Trophoblast cell (in vitro differentiated cells and primary cell): ENCODE data around the gene STX10.
A peak's percentile ranks its signal among the peaks of the same experiment; 100 is the strongest.
"Not testable (repeated sequence)": the region's sequence is repeated elsewhere in the genome, so short reads cannot be mapped to it uniquely, and the experiment has no call there.

Experiments used
- DNase-seq, 2 donors: peaks; one replicate each; pipeline ENCODE4 v3.0.0-alpha.2; 2016
- H2AFZ ChIP-seq: 2 replicates; pipeline ENCODE4 v1.6.1; 2013; ENCODE audit warnings: low read length, moderate library complexity, mild to moderate bottlenecking; ENCODE audit not compliant: insufficient read depth, poor library complexity
- H2AK5ac ChIP-seq: 2 replicates; pipeline ENCODE4 v1.6.1; 2013; ENCODE audit warnings: mild to moderate bottlenecking, low read length
- H2BK120ac ChIP-seq: 2 replicates; pipeline ENCODE4 v1.6.1; 2013; ENCODE audit warnings: low read length, mild to moderate bottlenecking, moderate library complexity; ENCODE audit not compliant: insufficient read depth, poor library complexity
- H2BK12ac ChIP-seq: 2 replicates; pipeline ENCODE4 v1.6.1; 2013; ENCODE audit warnings: mild to moderate bottlenecking, low read length, moderate library complexity
- H2BK5ac ChIP-seq: 2 replicates; pipeline ENCODE4 v1.6.1; 2013; ENCODE audit warnings: low read length, low read depth, moderate library complexity, mild to moderate bottlenecking; ENCODE audit not compliant: poor library complexity
- H3K14ac ChIP-seq: 2 replicates; pipeline ENCODE4 v1.6.1; 2013; ENCODE audit warnings: mild to moderate bottlenecking, low read length
- H3K18ac ChIP-seq: 2 replicates; pipeline ENCODE4 v1.6.1; 2013; ENCODE audit warnings: mild to moderate bottlenecking, low read length
- H3K23ac ChIP-seq: 2 replicates; pipeline ENCODE4 v1.6.1; 2013; ENCODE audit warnings: low read length
- H3K27ac ChIP-seq: 2 replicates; pipeline ENCODE4 v1.5.1; 2013; ENCODE audit warnings: low read depth, mild to moderate bottlenecking, inconsistent platforms, low read length, moderate library complexity
- H3K27me3 ChIP-seq: 2 replicates; pipeline ENCODE4 v1.6.1; 2013; ENCODE audit warnings: inconsistent platforms, mild to moderate bottlenecking, low read length, moderate library complexity; ENCODE audit not compliant: insufficient read depth
- H3K36me3 ChIP-seq, 2 experiments: 1 replicate in 1 of 2; 2 replicates in 1 of 2; pipeline ENCODE4 v1.6.1; 2013; ENCODE audit warnings: low read length in 2 of 2, mild to moderate bottlenecking in 2 of 2, moderate library complexity in 1 of 2; ENCODE audit not compliant: insufficient read depth in 2 of 2, control insufficient read depth in 1 of 2
- H3K4ac ChIP-seq: 2 replicates; pipeline ENCODE4 v1.6.1; 2013; ENCODE audit warnings: low read depth, mild to moderate bottlenecking, low read length, moderate library complexity
- H3K4me1 ChIP-seq, 2 experiments: 1 replicate in 1 of 2; 2 replicates in 1 of 2; pipeline ENCODE4 v1.6.1; 2013; ENCODE audit warnings: low read length in 2 of 2, mild to moderate bottlenecking in 2 of 2, moderate library complexity in 1 of 2; ENCODE audit not compliant: insufficient read depth in 2 of 2, control insufficient read depth in 1 of 2
- H3K4me2 ChIP-seq: 2 replicates; pipeline ENCODE4 v1.6.1; 2013; ENCODE audit warnings: inconsistent platforms, mild to moderate bottlenecking, low read length, moderate library complexity
- H3K4me3 ChIP-seq: 2 replicates; pipeline ENCODE4 v1.5.1; 2013; ENCODE audit warnings: mild to moderate bottlenecking, low read depth, low read length, inconsistent platforms
- H3K79me1 ChIP-seq: one replicate; pipeline ENCODE4 v1.6.1; 2013; ENCODE audit warnings: low read length
- H3K79me2 ChIP-seq: 2 replicates; pipeline ENCODE4 v1.6.1; 2013; ENCODE audit warnings: low read length, mild to moderate bottlenecking; ENCODE audit not compliant: control insufficient read depth, insufficient read depth, poor library complexity
- H3K9ac ChIP-seq: 2 replicates; pipeline ENCODE4 v1.6.1; 2013; ENCODE audit warnings: mild to moderate bottlenecking, low read length
- H3K9me3 ChIP-seq: 2 replicates; pipeline ENCODE4 v1.6.1; 2013; ENCODE audit warnings: low read depth, mild to moderate bottlenecking, control low read depth, inconsistent platforms, low read length; ENCODE audit not compliant: insufficient read depth
- H4K12ac ChIP-seq: 2 replicates; pipeline ENCODE4 v1.6.1; 2013; ENCODE audit warnings: low read depth, mild to moderate bottlenecking, low read length, moderate library complexity
- H4K8ac ChIP-seq: 2 replicates; pipeline ENCODE4 v1.6.1; 2013; ENCODE audit warnings: low read depth, mild to moderate bottlenecking, low read length, moderate library complexity
- H4K91ac ChIP-seq: one replicate; pipeline ENCODE4 v1.6.1; 2013; ENCODE audit warnings: low read depth, mild to moderate bottlenecking, low read length, moderate library complexity
- WGBS: extraction: QIAGEN DNeasy Blood & Tissue Kit; methylation state at CpG from one replicate; pipeline ENCODE4 v1.1.7; 2013; ENCODE audit warnings: missing lambda C conversion rate; ENCODE audit not compliant: insufficient read length, insufficient coverage; ENCODE audit errors: extremely low coverage; 5-methylcytosine and 5-hydroxymethylcytosine counted together

Gene STX10

GRCh38 chr19:13149628-13150186 is 468 bp downstream of the STX10 start:
- peak overlapping the region; percentile 80 for H4K8ac ChIP-seq
- no peak overlapping the region for H2BK12ac ChIP-seq
- DNase-seq: peak in 1 of 2 donors; percentile 48

GRCh38 chr19:13149173-13149627 is 975 bp downstream of the STX10 start:
- Histone ChIP-seq H3K4me3 (peak overlapping the region; percentile 86), H3K4me2 (peak overlapping the region; percentile 71), H3K36me3 (peaks cover 10 to 18% of the 10 kb centered on the region in 2 experiments), H4K91ac (peak overlapping the region; percentile 69), H2AFZ (peak overlapping the region; percentile 34), H3K79me1 (peaks cover 40% of the 10 kb centered on the region), H3K79me2 (peaks cover 39% of the 10 kb centered on the region), H3K14ac (peak overlapping the region; percentile 58), H4K8ac (peak overlapping the region; percentile 80)
- no CpG with 5 or more reads among the region's 17 CpGs for WGBS
- not testable (repeated sequence) for H2AK5ac ChIP-seq, H3K23ac ChIP-seq, H2BK12ac ChIP-seq, H3K27ac ChIP-seq, H3K27me3 ChIP-seq, H2BK5ac ChIP-seq, DNase-seq, H3K9me3 ChIP-seq, H3K18ac ChIP-seq, H2BK120ac ChIP-seq, H4K12ac ChIP-seq, H3K4me1 ChIP-seq, H3K4ac ChIP-seq, H3K9ac ChIP-seq

More at GRCh38 chr19:13149628-13150186, 468 bp downstream of the STX10 start:
- peak overlapping the region; percentile 58 for H3K14ac ChIP-seq
- H3K18ac ChIP-seq: peak overlapping the region; percentile 61
- peak overlapping the region; percentile 86 for H3K4me3 ChIP-seq
- H3K4ac ChIP-seq: peak overlapping the region; percentile 41
- peak overlapping the region; percentile 59 for H4K12ac ChIP-seq
- peak overlapping the region; percentile 2 for H2BK5ac ChIP-seq
- H3K27ac ChIP-seq: no peak overlapping the region
- H2AK5ac ChIP-seq: no peak overlapping the region
- H3K9ac ChIP-seq: peak overlapping the region; percentile 70
- peak overlapping the region; percentile 69 for H4K91ac ChIP-seq
- H2BK120ac ChIP-seq: peak overlapping the region; percentile 47
- peaks cover 42% of the 10 kb centered on the region for H3K79me2 ChIP-seq
- H3K4me2 ChIP-seq: peak overlapping the region; percentile 71
- no peak overlapping the region for H3K23ac ChIP-seq
- H3K4me1 ChIP-seq: peaks cover 0 to 3% of the 10 kb centered on the region in 2 experiments
- H3K79me1 ChIP-seq: peaks cover 45% of the 10 kb centered on the region
- no peaks in the 10 kb centered on the region for H3K27me3 ChIP-seq
- peaks cover 3% of the 10 kb centered on the region for H3K9me3 ChIP-seq
- peaks cover 5 to 13% of the 10 kb centered on the region in 2 experiments for H3K36me3 ChIP-seq
- peak overlapping the region; percentile 34 for H2AFZ ChIP-seq
- no CpG with 5 or more reads among the region's 46 CpGs for WGBS

GRCh38 chr19:13146763-13147563 is 3.2 kb downstream of the STX10 start:
- H3K36me3 ChIP-seq: peaks cover 11 to 14% of the 10 kb centered on the region in 2 experiments
- H3K4me1 ChIP-seq: peaks cover 0 to 3% of the 10 kb centered on the region in 2 experiments
- H3K4me2 ChIP-seq: no peak overlapping the region
- no peak overlapping the region for H2BK120ac ChIP-seq
- no peak overlapping the region for H2BK5ac ChIP-seq
- no peak overlapping the region for H3K18ac ChIP-seq
- H4K91ac ChIP-seq: no peak overlapping the region
- H3K27me3 ChIP-seq: no peaks in the 10 kb centered on the region
- H4K8ac ChIP-seq: no peak overlapping the region
- no peak overlapping the region for H3K23ac ChIP-seq
- no peak overlapping the region for H2AK5ac ChIP-seq
- peaks cover 1% of the 10 kb centered on the region for H3K9me3 ChIP-seq
- no peak overlapping the region for H3K27ac ChIP-seq
- peak in 1 of 2 donors; percentile 31 for DNase-seq
- H3K14ac ChIP-seq: no peak overlapping the region
- peaks cover 20% of the 10 kb centered on the region for H3K79me1 ChIP-seq
- peaks cover 19% of the 10 kb centered on the region for H3K79me2 ChIP-seq
- no peak overlapping the region for H3K9ac ChIP-seq
- no peak overlapping the region for H3K4ac ChIP-seq
- H2AFZ ChIP-seq: no peak overlapping the region
- H3K4me3 ChIP-seq: no peak overlapping the region
- no peak overlapping the region for H2BK12ac ChIP-seq
- H4K12ac ChIP-seq: no peak overlapping the region
- no CpG with 5 or more reads among the region's 16 CpGs for WGBS

- Histone ChIP-seq H4K8ac (no peak overlapping the region), H3K79me1 (no peaks in the 10 kb centered on the region), H3K27me3 (no peaks in the 10 kb centered on the region), H3K79me2 (no peaks in the 10 kb centered on the region), H2BK5ac (no peak overlapping the region), H3K4me2 (no peak overlapping the region), H3K4me3 (no peak overlapping the region), H2AFZ (no peak overlapping the region), H2AK5ac (no peak overlapping the region), H3K9me3 (peaks cover 6% of the 10 kb centered on the region), H3K14ac (no peak overlapping the region), H3K4me1 (no peaks in the 10 kb centered on the region), H2BK12ac (no peak overlapping the region), H3K23ac (no peak overlapping the region), H3K27ac (no peak overlapping the region), H3K4ac (no peak overlapping the region), H3K9ac (no peak overlapping the region), H4K12ac (no peak overlapping the region), H3K18ac (no peak overlapping the region), H4K91ac (no peak overlapping the region), H3K36me3 (peaks cover 50 to 62% of the 10 kb centered on the region in 2 experiments), H2BK120ac (no peak overlapping the region)
- no CpG with 5 or more reads among the region's 11 CpGs for WGBS
- DNase-seq: no peak
These were observed 10.4 kb downstream of the STX10 start for GRCh38 chr19:13139633-13140311.
